ENCODE data around the gene PKP4. TPM values are rescaled to one million over a fixed set of nuclear protein-coding genes. Genes with fewer than 3 reads are reported as not detected.
A peak's percentile ranks its signal among the peaks of the same experiment; 100 is the strongest.
"Not testable (repeated sequence)": the region's sequence is repeated elsewhere in the genome, so short reads cannot be mapped to it uniquely, and the experiment has no call there.

The PKP4 gene
- total and polyA plus RNA-seq, 2 donors: 22.5 to 24.9 TPM

DNA sequence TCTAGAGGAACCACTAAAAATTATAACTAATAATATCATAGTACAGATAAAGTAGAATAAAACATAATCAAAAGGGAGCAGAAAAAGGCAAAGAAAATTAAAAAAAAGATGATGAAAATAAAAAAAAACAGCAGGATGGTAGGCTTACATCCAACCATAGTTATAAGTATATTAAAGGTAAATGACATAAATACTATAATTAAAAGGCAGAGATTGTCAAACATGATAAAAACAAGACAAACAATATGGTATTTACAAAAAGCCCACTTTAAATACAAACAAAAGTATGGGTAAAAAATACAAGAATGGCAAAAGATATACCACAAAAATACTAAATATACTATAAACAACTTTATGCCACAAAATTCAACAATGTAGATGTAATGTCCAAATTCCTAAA lies 24.6 kb upstream of the PKP4 start:
- Histone ChIP-seq H3K27me3 (ENCODE audit: control insufficient read depth in 2 of 2, insufficient read depth in 1 of 2, low read length in 1 of 2) (no peaks in the 10 kb centered on the region), H3K4me3 (ENCODE audit: low read length in 2 of 2) (no peak overlapping the region), H3K4me1 (ENCODE audit: control insufficient read depth in 2 of 2, insufficient read depth in 2 of 2, low read length in 2 of 2) (no peaks in the 10 kb centered on the region), H3K36me3 (ENCODE audit: control insufficient read depth in 2 of 2, insufficient read depth in 2 of 2, low read length in 1 of 2) (no peaks in the 10 kb centered on the region), H3K9me3 (ENCODE audit: control insufficient read depth in 2 of 2, insufficient read depth in 1 of 2, low read length in 1 of 2) (peaks cover 0 to 6% of the 10 kb centered on the region in 2 donors), H3K27ac (ENCODE audit: low read depth in 1 of 2, low read length in 1 of 2) (no peak overlapping the region)
- DNase-seq (ENCODE audit: low read depth in 6 of 9, low spot score in 9 of 9): no peak

DNA sequence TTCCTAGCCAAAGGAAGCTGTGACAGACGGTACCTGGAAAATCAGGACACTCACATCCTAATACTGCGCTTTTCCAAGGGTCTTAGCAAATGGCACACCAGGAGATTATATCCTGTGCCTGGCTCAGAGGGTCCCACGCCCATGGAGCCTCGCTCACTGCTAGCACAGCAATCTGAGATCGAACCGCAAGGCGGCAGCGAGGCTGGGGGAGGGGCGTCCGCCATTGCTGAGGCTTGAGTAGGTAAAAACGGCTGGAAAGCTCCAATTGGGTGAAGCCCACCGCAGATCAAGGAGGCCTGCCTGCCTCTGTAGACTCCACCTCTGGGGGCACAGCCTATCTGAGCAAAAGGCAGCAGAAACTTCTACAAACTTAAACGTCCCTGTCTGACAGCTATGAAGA lies 23.0 kb upstream of the PKP4 start:
- not testable (repeated sequence) for H3K4me3 ChIP-seq (ENCODE audit: low read length in 2 of 2); H3K36me3 ChIP-seq (ENCODE audit: control insufficient read depth in 2 of 2, insufficient read depth in 2 of 2, low read length in 1 of 2); H3K27ac ChIP-seq (ENCODE audit: low read depth in 1 of 2, low read length in 1 of 2); DNase-seq (ENCODE audit: low read depth in 6 of 9, low spot score in 9 of 9); H3K4me1 ChIP-seq (ENCODE audit: control insufficient read depth in 2 of 2, insufficient read depth in 2 of 2, low read length in 2 of 2); H3K9me3 ChIP-seq (ENCODE audit: control insufficient read depth in 2 of 2, insufficient read depth in 1 of 2, low read length in 1 of 2); H3K27me3 ChIP-seq (ENCODE audit: control insufficient read depth in 2 of 2, insufficient read depth in 1 of 2, low read length in 1 of 2)
- WGBS: 91% methylated on average over 13 of the region's 13 CpGs

DNA sequence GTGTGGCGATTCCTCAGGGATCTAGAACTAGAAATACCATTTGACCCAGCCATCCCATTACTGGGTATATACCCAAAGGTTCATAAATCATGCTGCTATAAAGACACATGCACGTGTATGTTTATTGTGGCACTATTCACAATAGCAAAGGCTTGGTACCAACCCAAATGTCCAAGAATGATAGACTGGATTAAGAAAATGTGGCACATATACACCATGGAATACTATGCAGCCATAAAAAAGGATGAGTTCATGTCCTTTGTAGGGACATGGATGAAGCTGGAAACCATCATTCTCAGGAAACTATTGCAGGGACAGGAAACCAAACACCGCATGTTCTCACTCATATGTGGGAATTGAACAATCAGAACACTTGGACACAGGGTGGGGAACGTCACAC lies 17.7 kb upstream of the PKP4 start:
- WGBS: 95% methylated on average over 4 of the region's 4 CpGs

DNA sequence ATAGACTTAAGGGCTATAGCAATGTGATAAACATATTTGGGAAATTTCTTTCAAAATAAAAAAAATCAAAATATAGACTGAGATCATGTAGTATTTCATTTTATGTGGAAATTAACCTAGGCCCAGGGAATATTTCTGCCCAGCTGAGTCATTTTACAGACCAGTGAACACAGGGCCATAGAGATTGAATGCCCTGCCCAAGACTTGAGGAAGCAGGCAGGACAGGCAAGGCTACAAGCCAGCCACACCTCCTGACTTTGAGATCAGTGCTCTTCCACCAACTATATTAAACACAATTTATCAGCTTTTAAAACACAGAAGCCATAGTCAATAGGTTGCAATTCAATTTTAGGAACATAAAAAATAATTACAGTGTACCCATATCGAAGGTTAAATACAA lies 13.1 kb upstream of the PKP4 start:
- no peak for DNase-seq (ENCODE audit: low read depth in 6 of 9, low spot score in 9 of 9)
- 94% methylated on average over 1 of the region's 1 CpG for WGBS
- Histone ChIP-seq H3K4me1 (ENCODE audit: control insufficient read depth in 2 of 2, insufficient read depth in 2 of 2, low read length in 2 of 2) (no peaks in the 10 kb centered on the region), H3K36me3 (ENCODE audit: control insufficient read depth in 2 of 2, insufficient read depth in 2 of 2, low read length in 1 of 2) (no peaks in the 10 kb centered on the region), H3K27me3 (ENCODE audit: control insufficient read depth in 2 of 2, insufficient read depth in 1 of 2, low read length in 1 of 2) (no peaks in the 10 kb centered on the region), H3K9me3 (ENCODE audit: control insufficient read depth in 2 of 2, insufficient read depth in 1 of 2, low read length in 1 of 2) (no peaks in the 10 kb centered on the region), H3K27ac (ENCODE audit: low read depth in 1 of 2, low read length in 1 of 2) (no peak overlapping the region), H3K4me3 (ENCODE audit: low read length in 2 of 2) (no peak overlapping the region)

More for the DNA sequence above, 17.7 kb upstream of the PKP4 start:
- H3K9me3 ChIP-seq (ENCODE audit: control insufficient read depth in 2 of 2, insufficient read depth in 1 of 2, low read length in 1 of 2); H3K4me1 ChIP-seq (ENCODE audit: control insufficient read depth in 2 of 2, insufficient read depth in 2 of 2, low read length in 2 of 2); H3K4me3 ChIP-seq (ENCODE audit: low read length in 2 of 2); H3K36me3 ChIP-seq (ENCODE audit: control insufficient read depth in 2 of 2, insufficient read depth in 2 of 2, low read length in 1 of 2); H3K27me3 ChIP-seq (ENCODE audit: control insufficient read depth in 2 of 2, insufficient read depth in 1 of 2, low read length in 1 of 2); DNase-seq (ENCODE audit: low read depth in 6 of 9, low spot score in 9 of 9); H3K27ac ChIP-seq (ENCODE audit: low read depth in 1 of 2, low read length in 1 of 2): not testable (repeated sequence)

DNA sequence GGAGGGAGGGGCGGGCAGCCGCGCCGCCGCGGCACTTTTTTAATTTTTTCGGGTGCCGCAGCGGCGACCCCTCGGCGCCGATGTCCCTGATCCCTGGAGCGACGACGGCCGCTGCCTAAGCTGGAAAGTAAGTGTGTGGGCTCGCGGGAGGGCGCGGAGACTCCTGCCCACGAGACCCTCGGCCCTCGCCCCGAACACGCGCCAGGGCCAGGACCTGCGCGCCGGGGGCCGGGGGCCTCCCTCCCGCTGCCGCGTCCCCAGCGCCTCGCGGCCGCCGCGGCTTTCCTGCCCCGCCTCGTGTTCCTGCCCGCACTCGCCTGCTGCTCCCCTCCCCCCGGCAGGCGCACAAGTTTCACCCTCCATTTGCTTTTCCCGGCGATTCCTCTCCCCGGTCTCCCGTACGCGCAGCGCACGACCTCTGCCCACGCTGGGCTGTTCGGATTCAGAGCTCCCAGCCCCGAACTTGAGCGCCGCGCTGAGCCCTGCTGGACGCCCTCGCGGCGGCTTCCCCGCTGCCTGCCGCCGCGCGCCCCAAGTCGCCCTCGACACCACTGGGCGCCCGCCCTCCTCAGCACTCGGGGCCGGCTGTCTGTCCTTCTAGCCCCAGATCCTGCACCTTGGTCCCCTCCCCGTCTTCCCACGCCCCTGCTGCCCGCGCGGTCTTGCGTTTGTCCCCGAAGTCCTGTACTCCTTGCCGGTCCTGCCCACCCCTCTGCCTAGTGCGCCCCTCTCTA lies 507 bp downstream of the PKP4 start:
- Histone ChIP-seq H3K9me3 (ENCODE audit: control insufficient read depth in 2 of 2, insufficient read depth in 1 of 2, low read length in 1 of 2) (no peaks in the 10 kb centered on the region), H3K4me3 (ENCODE audit: low read length in 2 of 2) (peak overlapping the region; percentile 68), H3K27me3 (ENCODE audit: control insufficient read depth in 2 of 2, insufficient read depth in 1 of 2, low read length in 1 of 2) (peaks cover 9 to 32% of the 10 kb centered on the region in 2 donors), H3K36me3 (ENCODE audit: control insufficient read depth in 2 of 2, insufficient read depth in 2 of 2, low read length in 1 of 2) (no peaks in the 10 kb centered on the region), H3K27ac (ENCODE audit: low read depth in 1 of 2, low read length in 1 of 2) (peak overlapping the region; percentile 67 to 82), H3K4me1 (ENCODE audit: control insufficient read depth in 2 of 2, insufficient read depth in 2 of 2, low read length in 2 of 2) (peaks cover 5 to 13% of the 10 kb centered on the region in 2 donors)
- WGBS: under 1% methylated on average over 84 of the region's 84 CpGs
- DNase-seq (ENCODE audit: low read depth in 6 of 9, low spot score in 9 of 9): peak in 5 of 9 donors; percentile 18 to 64 (median 44)

DNA sequence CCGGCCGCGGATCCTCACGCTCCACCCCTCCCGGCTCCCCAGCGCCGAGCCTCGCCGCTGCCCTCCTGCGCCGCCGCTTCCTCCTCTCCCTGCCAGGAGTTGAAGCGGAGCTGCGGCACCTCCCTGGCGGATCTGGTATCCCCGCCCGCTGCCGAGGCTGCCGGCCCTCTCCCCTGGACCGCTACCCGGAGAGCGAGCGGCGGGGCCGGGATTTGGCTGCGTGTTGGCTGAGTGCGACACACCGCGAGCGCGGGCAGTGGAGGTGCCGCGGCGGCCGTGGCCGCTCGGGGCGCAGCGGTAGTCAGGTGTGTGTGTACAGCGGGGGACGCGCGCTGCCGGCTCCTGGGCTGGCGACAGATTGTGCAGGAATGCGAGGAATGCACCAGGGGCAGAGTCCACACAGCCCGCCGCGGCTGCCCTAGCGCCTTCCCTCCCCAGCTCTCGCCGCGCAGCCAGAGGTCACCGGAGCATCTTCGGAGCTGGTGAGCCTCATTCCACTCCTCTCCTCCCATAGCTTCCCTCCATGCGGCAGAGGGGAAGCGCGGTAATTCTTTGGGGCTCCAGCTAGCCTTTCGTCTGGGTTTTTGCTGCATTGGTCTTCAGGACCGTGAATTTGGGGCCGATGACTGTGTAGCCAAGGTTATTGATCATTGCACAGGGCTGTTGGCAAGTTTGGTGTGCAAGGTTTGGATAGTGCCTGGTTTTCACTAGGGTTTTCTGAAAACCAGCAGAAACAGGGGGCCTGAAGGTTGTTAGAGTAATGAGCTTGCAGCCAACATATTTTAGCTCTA lies 1.3 kb downstream of the PKP4 start:
- no peaks in the 10 kb centered on the region for H3K36me3 ChIP-seq (ENCODE audit: control insufficient read depth in 2 of 2, insufficient read depth in 2 of 2, low read length in 1 of 2)
- WGBS: under 1% methylated on average over 61 of the region's 61 CpGs
- peak overlapping the region; percentile 67 to 82 for H3K27ac ChIP-seq (ENCODE audit: low read depth in 1 of 2, low read length in 1 of 2)
- peaks cover 5 to 15% of the 10 kb centered on the region in 2 donors for H3K4me1 ChIP-seq (ENCODE audit: control insufficient read depth in 2 of 2, insufficient read depth in 2 of 2, low read length in 2 of 2)
- peak in 5 of 9 donors; percentile 34 to 75 (median 55) for DNase-seq (ENCODE audit: low read depth in 6 of 9, low spot score in 9 of 9)
- H3K27me3 ChIP-seq (ENCODE audit: control insufficient read depth in 2 of 2, insufficient read depth in 1 of 2, low read length in 1 of 2): peaks cover 9 to 30% of the 10 kb centered on the region in 2 donors
- H3K4me3 ChIP-seq (ENCODE audit: low read length in 2 of 2): peak overlapping the region; percentile 68
- H3K9me3 ChIP-seq (ENCODE audit: control insufficient read depth in 2 of 2, insufficient read depth in 1 of 2, low read length in 1 of 2): no peaks in the 10 kb centered on the region

DNA sequence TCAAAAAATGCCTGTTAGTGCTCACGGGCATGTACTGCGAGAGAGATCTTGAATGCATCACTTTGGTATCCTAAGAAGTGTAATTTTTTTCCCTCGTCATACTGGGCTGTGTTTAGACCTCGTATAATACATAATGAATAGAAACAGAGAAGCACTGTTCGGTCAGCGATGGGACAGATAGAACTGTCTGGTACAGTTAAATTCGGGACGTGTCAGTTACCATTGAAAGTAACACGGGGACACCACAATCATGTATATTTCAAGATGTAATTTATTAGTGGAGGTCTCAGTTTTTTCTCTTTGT lies 1.8 kb downstream of the PKP4 start:
- WGBS: 31% methylated on average over 9 of the region's 9 CpGs
- no peak for DNase-seq (ENCODE audit: low read depth in 6 of 9, low spot score in 9 of 9)
- peak overlapping the region; percentile 68 for H3K4me3 ChIP-seq (ENCODE audit: low read length in 2 of 2)
- no peaks in the 10 kb centered on the region for H3K36me3 ChIP-seq (ENCODE audit: control insufficient read depth in 2 of 2, insufficient read depth in 2 of 2, low read length in 1 of 2)
- H3K27ac ChIP-seq (ENCODE audit: low read depth in 1 of 2, low read length in 1 of 2): no peak overlapping the region
- H3K9me3 ChIP-seq (ENCODE audit: control insufficient read depth in 2 of 2, insufficient read depth in 1 of 2, low read length in 1 of 2): no peaks in the 10 kb centered on the region
- peaks cover 7 to 27% of the 10 kb centered on the region in 2 donors for H3K27me3 ChIP-seq (ENCODE audit: control insufficient read depth in 2 of 2, insufficient read depth in 1 of 2, low read length in 1 of 2)
- H3K4me1 ChIP-seq (ENCODE audit: control insufficient read depth in 2 of 2, insufficient read depth in 2 of 2, low read length in 2 of 2): peaks cover 5 to 15% of the 10 kb centered on the region in 2 donors

DNA sequence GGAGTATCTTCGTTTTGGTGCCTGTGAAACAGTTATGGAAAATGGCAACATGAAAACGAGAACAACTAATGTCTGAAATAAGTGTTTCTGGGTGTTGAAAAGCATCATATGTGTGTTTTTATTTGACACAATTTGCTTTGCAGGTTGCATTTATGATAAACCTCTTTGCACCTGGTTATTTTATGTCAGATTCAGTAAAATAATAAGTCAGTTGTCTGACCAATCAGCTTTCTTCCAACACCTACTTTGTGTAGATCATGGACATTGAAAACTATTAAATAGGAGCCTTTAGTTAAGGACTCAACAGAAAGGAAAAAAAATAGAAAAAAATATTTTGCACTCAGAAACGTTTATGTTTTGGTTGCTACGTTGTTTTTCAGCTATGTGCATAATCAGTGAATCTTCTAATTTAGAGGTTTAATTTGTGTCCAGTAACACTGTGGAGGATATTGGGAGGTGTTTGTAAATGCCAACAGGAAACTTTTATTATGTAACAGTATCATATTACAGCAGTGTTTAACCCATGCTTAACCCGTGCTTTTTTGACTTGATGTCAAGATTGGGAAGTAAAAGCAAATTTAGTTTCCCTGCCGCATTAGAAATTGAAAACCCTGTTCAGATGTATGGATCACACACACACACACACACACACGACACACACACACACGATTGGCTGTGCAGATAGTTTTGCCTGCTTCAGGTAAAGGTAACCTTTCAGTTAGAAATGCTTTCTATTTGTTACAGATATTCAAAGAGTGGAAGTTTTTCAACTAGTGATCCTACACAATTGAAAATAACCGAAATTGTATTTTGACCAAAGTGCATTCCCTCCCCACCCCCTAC lies 2.6 kb downstream of the PKP4 start:
- WGBS: 89% methylated on average over 9 of the region's 9 CpGs
- no peak overlapping the region for H3K27ac ChIP-seq (ENCODE audit: low read depth in 1 of 2, low read length in 1 of 2)
- no peak overlapping the region for H3K4me3 ChIP-seq (ENCODE audit: low read length in 2 of 2)
- H3K27me3 ChIP-seq (ENCODE audit: control insufficient read depth in 2 of 2, insufficient read depth in 1 of 2, low read length in 1 of 2): peaks cover 7 to 20% of the 10 kb centered on the region in 2 donors
- no peaks in the 10 kb centered on the region for H3K36me3 ChIP-seq (ENCODE audit: control insufficient read depth in 2 of 2, insufficient read depth in 2 of 2, low read length in 1 of 2)
- DNase-seq (ENCODE audit: low read depth in 6 of 9, low spot score in 9 of 9): no peak
- peaks cover 5 to 15% of the 10 kb centered on the region in 2 donors for H3K4me1 ChIP-seq (ENCODE audit: control insufficient read depth in 2 of 2, insufficient read depth in 2 of 2, low read length in 2 of 2)
- no peaks in the 10 kb centered on the region for H3K9me3 ChIP-seq (ENCODE audit: control insufficient read depth in 2 of 2, insufficient read depth in 1 of 2, low read length in 1 of 2)

Measured in thymus (tissue), 11 donors.